Mammary epithelial cell (primary cell): ENCODE measurements around the gene OOEP.

ENCODE experiments used
- EZH2 ChIP-seq: IDR thresholded peaks from 2 replicates; pipeline ENCODE4 v1.6.1; 2012; ENCODE audit warnings: low read length, inconsistent platforms, borderline replicate concordance
- TF ChIP-seq, protein P1 (sequence below), 2 donors: IDR thresholded peaks in 1 of 2; conservative IDR thresholded peaks in 1 of 2; 2 replicates each; pipeline ENCODE4 v1.5.1; 2011 to 2012; ENCODE audit warnings: inconsistent platforms in 2 of 2, low read length in 2 of 2, mild to moderate bottlenecking in 2 of 2, control low read depth in 1 of 2, low read depth in 1 of 2; ENCODE audit not compliant: insufficient read depth in 1 of 2; ENCODE audit errors: extremely low read depth in 1 of 2

- no peak for TF ChIP-seq EZH2
- TF ChIP-seq, protein P1, sequence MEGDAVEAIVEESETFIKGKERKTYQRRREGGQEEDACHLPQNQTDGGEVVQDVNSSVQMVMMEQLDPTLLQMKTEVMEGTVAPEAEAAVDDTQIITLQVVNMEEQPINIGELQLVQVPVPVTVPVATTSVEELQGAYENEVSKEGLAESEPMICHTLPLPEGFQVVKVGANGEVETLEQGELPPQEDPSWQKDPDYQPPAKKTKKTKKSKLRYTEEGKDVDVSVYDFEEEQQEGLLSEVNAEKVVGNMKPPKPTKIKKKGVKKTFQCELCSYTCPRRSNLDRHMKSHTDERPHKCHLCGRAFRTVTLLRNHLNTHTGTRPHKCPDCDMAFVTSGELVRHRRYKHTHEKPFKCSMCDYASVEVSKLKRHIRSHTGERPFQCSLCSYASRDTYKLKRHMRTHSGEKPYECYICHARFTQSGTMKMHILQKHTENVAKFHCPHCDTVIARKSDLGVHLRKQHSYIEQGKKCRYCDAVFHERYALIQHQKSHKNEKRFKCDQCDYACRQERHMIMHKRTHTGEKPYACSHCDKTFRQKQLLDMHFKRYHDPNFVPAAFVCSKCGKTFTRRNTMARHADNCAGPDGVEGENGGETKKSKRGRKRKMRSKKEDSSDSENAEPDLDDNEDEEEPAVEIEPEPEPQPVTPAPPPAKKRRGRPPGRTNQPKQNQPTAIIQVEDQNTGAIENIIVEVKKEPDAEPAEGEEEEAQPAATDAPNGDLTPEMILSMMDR (conservative IDR thresholded peaks at IDR 0.05 in 1 of 2, IDR thresholded peaks at IDR 0.05 in 1 of 2; ENCODE audit: extremely low read depth in 1 of 2, insufficient read depth in 1 of 2, low read depth in 1 of 2, low read length in 2 of 2): no peak
Measured at GRCh38 chr6:73395875-73396274, 26.2 kb upstream of the OOEP start.
